Keratinocyte (primary cell): Measurements from ENCODE around the gene SDK1.

Source experiments
- EZH2 ChIP-seq: IDR thresholded peaks from one replicate; pipeline ENCODE4 v1.6.1; 2012; ENCODE audit warnings: inconsistent platforms, mild to moderate bottlenecking, low read length, moderate library complexity
- TF ChIP-seq, protein P1 (sequence below), 3 experiments: IDR thresholded peaks in 1 of 3; conservative IDR thresholded peaks in 1 of 3; optimal IDR thresholded peaks in 1 of 3; 2 replicates in 2 of 3; 3 replicates in 1 of 3; pipeline versions ENCODE3 to v1.5.1; 2011; ENCODE audit warnings: low read length in 3 of 3, mild to moderate bottlenecking in 3 of 3, moderate library complexity in 2 of 3, control low read depth in 1 of 3, inconsistent platforms in 1 of 3; ENCODE audit not compliant: insufficient read depth in 2 of 3; ENCODE audit errors: extremely low read depth in 1 of 3

DNA sequence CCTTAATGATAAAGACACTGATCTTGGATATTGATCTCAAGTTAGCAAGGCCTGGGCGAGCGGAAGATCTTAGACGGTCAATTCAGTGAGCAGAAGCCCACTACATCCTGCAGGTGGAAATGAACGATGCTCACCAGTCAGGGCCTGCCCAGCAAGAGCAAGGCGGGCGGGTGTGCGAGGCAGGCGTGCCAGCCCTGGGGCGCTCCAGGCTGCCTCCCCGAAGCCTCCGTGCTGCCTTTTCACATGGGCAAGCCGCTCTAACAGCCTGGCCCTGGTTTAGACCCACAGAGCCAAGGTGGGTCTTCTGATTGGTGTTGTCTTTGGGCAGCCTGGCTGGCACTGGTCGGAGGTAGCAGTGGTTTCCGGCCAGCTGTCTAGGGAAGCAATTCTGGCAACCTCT lies 906.0 kb downstream of the SDK1 start:
- TF ChIP-seq, protein P1, sequence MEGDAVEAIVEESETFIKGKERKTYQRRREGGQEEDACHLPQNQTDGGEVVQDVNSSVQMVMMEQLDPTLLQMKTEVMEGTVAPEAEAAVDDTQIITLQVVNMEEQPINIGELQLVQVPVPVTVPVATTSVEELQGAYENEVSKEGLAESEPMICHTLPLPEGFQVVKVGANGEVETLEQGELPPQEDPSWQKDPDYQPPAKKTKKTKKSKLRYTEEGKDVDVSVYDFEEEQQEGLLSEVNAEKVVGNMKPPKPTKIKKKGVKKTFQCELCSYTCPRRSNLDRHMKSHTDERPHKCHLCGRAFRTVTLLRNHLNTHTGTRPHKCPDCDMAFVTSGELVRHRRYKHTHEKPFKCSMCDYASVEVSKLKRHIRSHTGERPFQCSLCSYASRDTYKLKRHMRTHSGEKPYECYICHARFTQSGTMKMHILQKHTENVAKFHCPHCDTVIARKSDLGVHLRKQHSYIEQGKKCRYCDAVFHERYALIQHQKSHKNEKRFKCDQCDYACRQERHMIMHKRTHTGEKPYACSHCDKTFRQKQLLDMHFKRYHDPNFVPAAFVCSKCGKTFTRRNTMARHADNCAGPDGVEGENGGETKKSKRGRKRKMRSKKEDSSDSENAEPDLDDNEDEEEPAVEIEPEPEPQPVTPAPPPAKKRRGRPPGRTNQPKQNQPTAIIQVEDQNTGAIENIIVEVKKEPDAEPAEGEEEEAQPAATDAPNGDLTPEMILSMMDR (optimal IDR thresholded peaks at IDR 0.05 in 1 of 3, IDR thresholded peaks at IDR 0.05 in 1 of 3, conservative IDR thresholded peaks at IDR 0.05 in 1 of 3; ENCODE audit: extremely low read depth in 1 of 3, insufficient read depth in 2 of 3, low read length in 3 of 3) = no peak
- no peak for TF ChIP-seq EZH2
